ENCODE measurements around the gene LIN54. TPM values are rescaled to one million over a fixed set of nuclear protein-coding genes. Genes with fewer than 3 reads are reported as not detected.

The LIN54 gene
- total and polyA plus RNA-seq, 9 of the 15 experiments (the other 6 are each of a cell fraction or from before 2014, with no cell fraction given), result 2.2 to 22.5 (median 15.8) TPM

DNA sequence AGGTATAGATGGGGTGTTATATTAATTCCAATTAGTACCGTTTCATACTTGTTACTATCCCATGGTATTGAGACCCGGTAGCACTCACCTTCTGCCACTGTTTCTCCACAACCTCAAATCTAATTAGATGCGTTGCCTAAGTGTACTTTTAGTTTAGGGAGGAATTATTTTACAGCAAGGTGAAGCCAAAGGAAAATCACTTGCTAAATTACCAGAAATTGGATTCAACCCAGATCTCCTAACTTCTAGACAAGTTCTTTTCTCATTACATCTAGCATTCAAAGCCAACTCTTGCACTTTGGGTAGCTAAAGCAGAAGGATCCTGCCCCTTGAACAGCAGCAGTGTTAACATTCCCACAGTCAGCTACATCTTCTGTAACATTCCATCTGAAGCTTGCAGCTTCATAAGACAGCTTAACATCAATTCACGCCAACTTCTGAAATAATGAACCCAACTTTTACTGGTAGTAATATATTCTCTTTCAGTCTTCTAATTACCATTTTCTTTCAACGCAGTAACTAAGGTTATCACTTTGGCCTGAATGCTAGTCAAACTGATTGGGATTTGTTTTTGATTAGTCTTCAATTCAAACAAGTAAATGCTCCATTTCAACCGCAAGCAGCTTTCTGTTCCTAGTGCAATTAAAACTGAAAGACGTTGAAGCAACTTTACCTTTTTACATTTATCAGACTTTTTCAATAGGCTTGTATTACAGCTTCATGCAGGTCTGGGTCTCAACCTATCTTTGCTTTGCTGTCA, 118.7 kb downstream of the LIN54 start (continued):
- TF ChIP-seq BRCA1 (IDR thresholded peaks at IDR 0.05), result no peak
- no peak for TF ChIP-seq BRCA1 (CRISPR knock-in tag; IDR thresholded peaks at IDR 0.05)
- TF ChIP-seq GTF2A2 (tag; IDR thresholded peaks at IDR 0.05), result no peak
- no peak for TF ChIP-seq ZFPM2 (CRISPR knock-in tag; IDR thresholded peaks at IDR 0.05)
- no peak for TF ChIP-seq ELF2 (CRISPR knock-in tag; IDR thresholded peaks at IDR 0.05)
- TF ChIP-seq, protein P1, sequence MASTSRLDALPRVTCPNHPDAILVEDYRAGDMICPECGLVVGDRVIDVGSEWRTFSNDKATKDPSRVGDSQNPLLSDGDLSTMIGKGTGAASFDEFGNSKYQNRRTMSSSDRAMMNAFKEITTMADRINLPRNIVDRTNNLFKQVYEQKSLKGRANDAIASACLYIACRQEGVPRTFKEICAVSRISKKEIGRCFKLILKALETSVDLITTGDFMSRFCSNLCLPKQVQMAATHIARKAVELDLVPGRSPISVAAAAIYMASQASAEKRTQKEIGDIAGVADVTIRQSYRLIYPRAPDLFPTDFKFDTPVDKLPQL (IDR thresholded peaks at IDR 0.05; ENCODE audit: extremely low read depth, insufficient read length), result no peak
- TF ChIP-seq, protein P2, sequence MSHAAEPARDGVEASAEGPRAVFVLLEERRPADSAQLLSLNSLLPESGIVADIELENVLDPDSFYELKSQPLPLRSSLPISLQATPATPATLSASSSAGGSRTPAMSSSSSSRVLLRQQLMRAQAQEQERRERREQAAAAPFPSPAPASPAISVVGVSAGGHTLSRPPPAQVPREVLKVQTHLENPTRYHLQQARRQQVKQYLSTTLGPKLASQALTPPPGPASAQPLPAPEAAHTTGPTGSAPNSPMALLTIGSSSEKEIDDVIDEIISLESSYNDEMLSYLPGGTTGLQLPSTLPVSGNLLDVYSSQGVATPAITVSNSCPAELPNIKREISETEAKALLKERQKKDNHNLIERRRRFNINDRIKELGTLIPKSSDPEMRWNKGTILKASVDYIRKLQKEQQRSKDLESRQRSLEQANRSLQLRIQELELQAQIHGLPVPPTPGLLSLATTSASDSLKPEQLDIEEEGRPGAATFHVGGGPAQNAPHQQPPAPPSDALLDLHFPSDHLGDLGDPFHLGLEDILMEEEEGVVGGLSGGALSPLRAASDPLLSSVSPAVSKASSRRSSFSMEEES (CRISPR knock-in tag; IDR thresholded peaks at IDR 0.05), result no peak
- no peak for TF ChIP-seq ZNF778 (CRISPR knock-in tag; IDR thresholded peaks at IDR 0.05)
- TF ChIP-seq NFATC3 (IDR thresholded peaks at IDR 0.05), result peak; percentile 55; the same call in 1 of the 2 replicates
- no peak for TF ChIP-seq DPF2 (IDR thresholded peaks at IDR 0.05)
- no peak for TF ChIP-seq LEF1 (IDR thresholded peaks at IDR 0.05)
- no peak for TF ChIP-seq CHD2 (IDR thresholded peaks at IDR 0.05; ENCODE audit: low read depth, low read length)
- TF ChIP-seq ZNF253 (CRISPR knock-in tag; conservative IDR thresholded peaks at IDR 0.05), result no peak
- TF ChIP-seq POU5F1 (IDR thresholded peaks at IDR 0.05; ENCODE audit: borderline replicate concordance, low read depth, low read length, partially characterized antibody), result no peak
- TF ChIP-seq RFX7 (CRISPR knock-in tag; IDR thresholded peaks at IDR 0.05), result no peak
- TF ChIP-seq, protein P3, sequence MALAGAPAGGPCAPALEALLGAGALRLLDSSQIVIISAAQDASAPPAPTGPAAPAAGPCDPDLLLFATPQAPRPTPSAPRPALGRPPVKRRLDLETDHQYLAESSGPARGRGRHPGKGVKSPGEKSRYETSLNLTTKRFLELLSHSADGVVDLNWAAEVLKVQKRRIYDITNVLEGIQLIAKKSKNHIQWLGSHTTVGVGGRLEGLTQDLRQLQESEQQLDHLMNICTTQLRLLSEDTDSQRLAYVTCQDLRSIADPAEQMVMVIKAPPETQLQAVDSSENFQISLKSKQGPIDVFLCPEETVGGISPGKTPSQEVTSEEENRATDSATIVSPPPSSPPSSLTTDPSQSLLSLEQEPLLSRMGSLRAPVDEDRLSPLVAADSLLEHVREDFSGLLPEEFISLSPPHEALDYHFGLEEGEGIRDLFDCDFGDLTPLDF (CRISPR knock-in tag; IDR thresholded peaks at IDR 0.05), result no peak
- TF ChIP-seq, protein P4, sequence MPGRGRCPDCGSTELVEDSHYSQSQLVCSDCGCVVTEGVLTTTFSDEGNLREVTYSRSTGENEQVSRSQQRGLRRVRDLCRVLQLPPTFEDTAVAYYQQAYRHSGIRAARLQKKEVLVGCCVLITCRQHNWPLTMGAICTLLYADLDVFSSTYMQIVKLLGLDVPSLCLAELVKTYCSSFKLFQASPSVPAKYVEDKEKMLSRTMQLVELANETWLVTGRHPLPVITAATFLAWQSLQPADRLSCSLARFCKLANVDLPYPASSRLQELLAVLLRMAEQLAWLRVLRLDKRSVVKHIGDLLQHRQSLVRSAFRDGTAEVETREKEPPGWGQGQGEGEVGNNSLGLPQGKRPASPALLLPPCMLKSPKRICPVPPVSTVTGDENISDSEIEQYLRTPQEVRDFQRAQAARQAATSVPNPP (IDR thresholded peaks at IDR 0.05; ENCODE audit: borderline replicate concordance, insufficient read depth, insufficient read length), result no peak
